A204.1 (cell line): ENCODE data around the gene STRBP.

ENCODE experiments used
- FAIRE-seq: peaks from 2 replicates; lab custom pipeline; 2012; peaks lifted over from hg19 to GRCh38; lab: Jason Lieb, UNC

The STRBP gene

GRCh38 chr9:123128591-123128990 is 139.8 kb downstream of the STRBP start:
- no peak for FAIRE-seq

- FAIRE-seq, result no peak
Measured at GRCh38 chr9:123127512-123128075, 140.8 kb downstream of the STRBP start.

- no peak for FAIRE-seq
Measured at GRCh38 chr9:123121457-123121856, 146.9 kb downstream of the STRBP start.

- no peak for FAIRE-seq
Measured at GRCh38 chr9:123120953-123121352, 147.4 kb downstream of the STRBP start.

- no peak for FAIRE-seq
Measured at GRCh38 chr9:123120131-123120530, 148.3 kb downstream of the STRBP start.

GRCh38 chr9:123119566-123119965 is 148.8 kb downstream of the STRBP start:
- FAIRE-seq, result no peak

GRCh38 chr9:123116036-123116435 is 152.3 kb downstream of the STRBP start:
- no peak for FAIRE-seq

GRCh38 chr9:123115146-123115913 is 153.1 kb downstream of the STRBP start:
- no peak for FAIRE-seq

- FAIRE-seq, result no peak
Measured at GRCh38 chr9:123113185-123113584, 155.2 kb downstream of the STRBP start.

- no peak for FAIRE-seq
Measured at GRCh38 chr9:123112015-123112975, 156.1 kb downstream of the STRBP start.

GRCh38 chr9:123111427-123112014 is 156.9 kb downstream of the STRBP start:
- FAIRE-seq, result no peak

- no peak for FAIRE-seq
Measured at GRCh38 chr9:123109540-123110279, 158.7 kb downstream of the STRBP start.

- FAIRE-seq, result no peak
Measured at GRCh38 chr9:123108976-123109375, 159.4 kb downstream of the STRBP start.

GRCh38 chr9:123107639-123108285 is 160.6 kb downstream of the STRBP start:
- no peak for FAIRE-seq

GRCh38 chr9:123105490-123105889 is 162.9 kb downstream of the STRBP start:
- no peak for FAIRE-seq

- no peak for FAIRE-seq
Measured at GRCh38 chr9:123104807-123105206, 163.6 kb downstream of the STRBP start.

- no peak for FAIRE-seq
Measured at GRCh38 chr9:123102375-123103113, 165.8 kb downstream of the STRBP start.

- no peak for FAIRE-seq
Measured at GRCh38 chr9:123099548-123099947, 168.8 kb downstream of the STRBP start.

- no peak for FAIRE-seq
Measured at GRCh38 chr9:123099042-123099441, 169.3 kb downstream of the STRBP start.

- FAIRE-seq, result no peak
Measured at GRCh38 chr9:123098096-123098459, 170.3 kb downstream of the STRBP start.
